ENCODE results near the gene SPTSSA.

- no peak for TF ChIP-seq POLR2A (IDR thresholded peaks at IDR 0.05)
- TF ChIP-seq CTCF (IDR thresholded peaks at IDR 0.05): no peak
Observed at GRCh38 chr14:34425095-34425851, 36.8 kb downstream of the SPTSSA start.
